ENCODE data around the gene TMEM30A. TPM values are rescaled to one million over a fixed set of nuclear protein-coding genes. Genes with fewer than 3 reads are reported as not detected.

The TMEM30A gene
- 47.6 and 58.0 TPM in 2 replicates for total RNA-seq

GRCh38 chr6:75284632-75285282 is at the start of gene TMEM30A:
TSS of gene TMEM30A (minus strand) at chr6:75284792. CDS start at chr6:75284638, 154 bp downstream.

GRCh38 chr6:75243333-75244062 is 41.1 kb downstream of the TMEM30A start, which contains the start of gene COX7A2:
TSS of gene COX7A2 (minus strand) at chr6:75243801. CDS start at chr6:75243734, 67 bp downstream.

GRCh38 chr6:75205776-75206575 is 78.6 kb downstream of the TMEM30A start, which contains the start of gene COL12A1:
TSS of gene COL12A1 (minus strand) at chr6:75206053. CDS start at chr6:75202792, 3,261 bp downstream.

Other genes with a start within 250 kb of the TMEM30A start
- 170 and 390 TPM in 2 replicates for gene COL12A1, start 78.7 kb downstream of the TMEM30A start, total RNA-seq
- 254 and 257 TPM in 2 replicates for gene COX7A2, start 41.0 kb downstream of the TMEM30A start, total RNA-seq
- 0.43 and 2.0 TPM in 2 replicates for gene FILIP1, start 209.0 kb upstream of the TMEM30A start, total RNA-seq